ENCODE data around the gene RNF44. TPM values are rescaled to one million over a fixed set of nuclear protein-coding genes. Genes with fewer than 3 reads are reported as not detected.

RNF44 gene
- total and polyA plus RNA-seq, 2 of the 4 experiments (the other 2 are of a cell fraction), result 0.54 to 12.4 TPM

DNA sequence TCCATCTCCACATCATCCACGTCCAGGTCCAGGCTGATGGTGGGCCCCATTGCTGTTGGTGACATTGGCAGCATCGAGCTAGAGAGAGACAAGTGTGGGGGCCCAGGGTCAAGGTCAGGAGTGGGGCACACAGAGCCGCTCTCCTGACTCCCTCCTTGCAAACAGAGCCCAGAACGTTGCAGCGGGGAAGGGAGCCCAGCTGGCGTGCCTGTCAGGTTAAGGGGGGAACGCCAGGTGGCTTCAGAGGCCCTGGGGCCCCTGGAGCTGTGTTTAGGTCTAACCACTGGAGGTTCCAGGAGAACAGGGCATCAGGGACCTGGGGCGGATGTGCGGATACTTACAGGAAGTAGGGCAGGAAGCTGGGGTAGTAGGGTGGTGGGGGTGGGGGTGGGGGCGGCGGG is 7.5 kb downstream of the RNF44 start:
- Histone ChIP-seq H3K14ac (replicated peaks; ENCODE audit: low read depth, low read length) (no peak overlapping the region), H3K56ac (ENCODE audit: extremely low read depth, insufficient read depth, low read length) (no peak overlapping the region), H3K18ac (ENCODE audit: low read depth, low read length) (no peak overlapping the region), H3K27me3 (ENCODE audit: control insufficient read depth, insufficient read depth, low read length) (no peaks in the 10 kb centered on the region), H3K4me2 (ENCODE audit: low read depth, low read length) (no peak overlapping the region), H2AFZ (replicated peaks; ENCODE audit: low read length, poor library complexity) (no peak overlapping the region), H3K27ac (ENCODE audit: insufficient read depth, low read length) (no peak overlapping the region), H4K8ac (ENCODE audit: low read depth in 2 of 2, low read length in 2 of 2) (no peak overlapping the region), H2AK9ac (replicated peaks; ENCODE audit: low read depth, low read length, poor library complexity) (no peak overlapping the region), H3K23ac (ENCODE audit: low read depth, low read length) (no peak overlapping the region), H4K91ac (ENCODE audit: insufficient read depth, low read depth, low read length) (no peak overlapping the region), H3K9me1 (ENCODE audit: insufficient read depth, low read length) (peaks cover 7% of the 10 kb centered on the region; the same call in 1 of the 2 replicates), H3K4me1 (ENCODE audit: control insufficient read depth, insufficient read depth, low read length) (peaks cover 15% of the 10 kb centered on the region), H2BK5ac (ENCODE audit: low read depth, low read length, poor library complexity, severe bottlenecking) (no peak overlapping the region), H3K4me3 (ENCODE audit: insufficient read depth, low read depth, low read length) (no peak overlapping the region), H2BK20ac (ENCODE audit: low read depth, low read length) (no peak overlapping the region), H2BK120ac (ENCODE audit: low read depth, low read length) (no peak overlapping the region), H3K36me3 (ENCODE audit: control insufficient read depth, insufficient read depth, low read length) (peaks cover 43% of the 10 kb centered on the region), H3K9me3 (ENCODE audit: control insufficient read depth, insufficient read depth, low read length) (no peaks in the 10 kb centered on the region), H2AK5ac (ENCODE audit: low read depth, low read length) (no peak overlapping the region), H3K4ac (ENCODE audit: low read depth, low read length) (no peak overlapping the region), H2BK15ac (ENCODE audit: low read depth, low read length) (no peak overlapping the region), H4K5ac (ENCODE audit: low read depth, low read length) (no peak overlapping the region), H4K20me1 (ENCODE audit: insufficient read depth, low read length) (peaks cover 18% of the 10 kb centered on the region), H3K79me1 (ENCODE audit: low read depth in 1 of 2, low read length in 2 of 2) (peaks cover 11 to 33% of the 10 kb centered on the region in 2 experiments), H3K9ac (ENCODE audit: low read depth, low read length) (no peak overlapping the region)
- TF ChIP-seq FOS (IDR thresholded peaks at IDR 0.05; ENCODE audit: low read depth, low read length) (no peak), RCOR1 (IDR thresholded peaks at IDR 0.05; ENCODE audit: insufficient replicate concordance, low read length) (no peak), MAZ (IDR thresholded peaks at IDR 0.05; ENCODE audit: borderline replicate concordance, low read depth, low read length) (no peak), NFE2L2 (IDR thresholded peaks at IDR 0.05; ENCODE audit: low read depth, low read length) (no peak), RAD21 (IDR thresholded peaks at IDR 0.05; ENCODE audit: low read length) (no peak), BHLHE40 (IDR thresholded peaks at IDR 0.05; ENCODE audit: low read depth, low read length) (no peak), POLR2A (IDR thresholded peaks at IDR 0.05; ENCODE audit: low read depth, low read length) (no peak), CHD1 (IDR thresholded peaks at IDR 0.05; ENCODE audit: low read depth, low read length) (no peak)
- TF ChIP-seq, protein P1, sequence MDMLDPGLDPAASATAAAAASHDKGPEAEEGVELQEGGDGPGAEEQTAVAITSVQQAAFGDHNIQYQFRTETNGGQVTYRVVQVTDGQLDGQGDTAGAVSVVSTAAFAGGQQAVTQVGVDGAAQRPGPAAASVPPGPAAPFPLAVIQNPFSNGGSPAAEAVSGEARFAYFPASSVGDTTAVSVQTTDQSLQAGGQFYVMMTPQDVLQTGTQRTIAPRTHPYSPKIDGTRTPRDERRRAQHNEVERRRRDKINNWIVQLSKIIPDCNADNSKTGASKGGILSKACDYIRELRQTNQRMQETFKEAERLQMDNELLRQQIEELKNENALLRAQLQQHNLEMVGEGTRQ (IDR thresholded peaks at IDR 0.05; ENCODE audit: low read depth, low read length), result no peak
- intact Hi-C loops (cut with micrococcal nuclease), result no loop called here
- in situ Hi-C loops (cut with MboI; ENCODE audit: low sequenced_read_pairs), result no loop called here
- CTCF ChIA-PET, result no interaction called here
- dilution Hi-C loops (cut with HindIII; ENCODE audit: low sequenced_read_pairs, unreplicated experiment), result no loop called here
- ATAC-seq (ENCODE audit: low read depth) (no peak), DNase-seq (no peak)
- POLR2A ChIA-PET (ENCODE audit: unreplicated experiment), result no interaction called here
- WGBS, 2 experiments (ENCODE audit: extremely low coverage in 2 of 2, insufficient read length in 1 of 2), result 100% methylated on average over 2 of the region's 11 CpGs; no CpG with 5 or more reads in 1 of the 2 experiments
- BruUV-seq (replicated peaks), result no TSS peak

Data from IMR-90 (cell line).